ENCODE measurements around the gene MACROD2.

MACROD2 gene

GRCh38 chr20:14672066-14672465 lies 676.8 kb downstream of the MACROD2 start:
- Histone ChIP-seq H3K4me3 (ENCODE audit: low read depth in 1 of 2, low read length in 1 of 2) (no peak overlapping the region), H3K27ac (no peak overlapping the region), H3K36me3 (no peaks in the 10 kb centered on the region), H3K9me3 (no peaks in the 10 kb centered on the region), H3K4me1 (ENCODE audit: control insufficient read depth in 1 of 2, insufficient read depth in 1 of 2, low read depth in 1 of 2, low read length in 1 of 2) (no peaks in the 10 kb centered on the region), H3K27me3 (no peaks in the 10 kb centered on the region)
- no peak for TF ChIP-seq CTCF (IDR thresholded peaks at IDR 0.05)

- no peaks in the 10 kb centered on the region for H3K9me3 ChIP-seq
- no peaks in the 10 kb centered on the region for H3K27me3 ChIP-seq
- H3K4me1 ChIP-seq (ENCODE audit: control insufficient read depth in 1 of 2, insufficient read depth in 1 of 2, low read depth in 1 of 2, low read length in 1 of 2), result no peaks in the 10 kb centered on the region
- TF ChIP-seq CTCF (IDR thresholded peaks at IDR 0.05), result no peak
- H3K4me3 ChIP-seq (ENCODE audit: low read depth in 1 of 2, low read length in 1 of 2), result no peak overlapping the region
- H3K36me3 ChIP-seq, result no peaks in the 10 kb centered on the region
- H3K27ac ChIP-seq, result no peak overlapping the region
These were observed 677.8 kb downstream of the MACROD2 start for GRCh38 chr20:14673164-14673563.

- H3K27ac ChIP-seq, result no peak overlapping the region
- no peaks in the 10 kb centered on the region for H3K9me3 ChIP-seq
- no peaks in the 10 kb centered on the region for H3K4me1 ChIP-seq (ENCODE audit: control insufficient read depth in 1 of 2, insufficient read depth in 1 of 2, low read depth in 1 of 2, low read length in 1 of 2)
- H3K27me3 ChIP-seq, result no peaks in the 10 kb centered on the region
- no peaks in the 10 kb centered on the region for H3K36me3 ChIP-seq
- no peak overlapping the region for H3K4me3 ChIP-seq (ENCODE audit: low read depth in 1 of 2, low read length in 1 of 2)
- no peak for TF ChIP-seq CTCF (IDR thresholded peaks at IDR 0.05)
These were observed 682.1 kb downstream of the MACROD2 start for GRCh38 chr20:14677455-14677854.

GRCh38 chr20:14685183-14685582 lies 689.9 kb downstream of the MACROD2 start:
- H3K36me3 ChIP-seq, result no peaks in the 10 kb centered on the region
- no peak overlapping the region for H3K4me3 ChIP-seq (ENCODE audit: low read depth in 1 of 2, low read length in 1 of 2)
- H3K27me3 ChIP-seq, result no peaks in the 10 kb centered on the region
- H3K4me1 ChIP-seq (ENCODE audit: control insufficient read depth in 1 of 2, insufficient read depth in 1 of 2, low read depth in 1 of 2, low read length in 1 of 2), result no peaks in the 10 kb centered on the region
- TF ChIP-seq CTCF (IDR thresholded peaks at IDR 0.05), result no peak
- H3K27ac ChIP-seq, result no peak overlapping the region
- no peaks in the 10 kb centered on the region for H3K9me3 ChIP-seq

GRCh38 chr20:14687313-14687712 lies 692.0 kb downstream of the MACROD2 start:
- H3K9me3 ChIP-seq, result no peaks in the 10 kb centered on the region
- no peaks in the 10 kb centered on the region for H3K27me3 ChIP-seq
- no peak for TF ChIP-seq CTCF (IDR thresholded peaks at IDR 0.05)
- H3K36me3 ChIP-seq, result no peaks in the 10 kb centered on the region
- no peaks in the 10 kb centered on the region for H3K4me1 ChIP-seq (ENCODE audit: control insufficient read depth in 1 of 2, insufficient read depth in 1 of 2, low read depth in 1 of 2, low read length in 1 of 2)
- H3K27ac ChIP-seq, result no peak overlapping the region
- no peak overlapping the region for H3K4me3 ChIP-seq (ENCODE audit: low read depth in 1 of 2, low read length in 1 of 2)

- no peaks in the 10 kb centered on the region for H3K27me3 ChIP-seq
- no peak overlapping the region for H3K27ac ChIP-seq
- H3K9me3 ChIP-seq, result no peaks in the 10 kb centered on the region
- no peaks in the 10 kb centered on the region for H3K36me3 ChIP-seq
- no peak overlapping the region for H3K4me3 ChIP-seq (ENCODE audit: low read depth in 1 of 2, low read length in 1 of 2)
- no peaks in the 10 kb centered on the region for H3K4me1 ChIP-seq (ENCODE audit: control insufficient read depth in 1 of 2, insufficient read depth in 1 of 2, low read depth in 1 of 2, low read length in 1 of 2)
- no peak for TF ChIP-seq CTCF (IDR thresholded peaks at IDR 0.05)
These were observed 692.7 kb downstream of the MACROD2 start for GRCh38 chr20:14688005-14688404.
